ENCODE data around the gene NAT10. TPM values are rescaled to one million over a fixed set of nuclear protein-coding genes. Genes with fewer than 3 reads are reported as not detected.

Gene NAT10
- total RNA-seq, 4 donors from 2014 or later: 17.6 to 35.9 (median 32.6) TPM

DNA sequence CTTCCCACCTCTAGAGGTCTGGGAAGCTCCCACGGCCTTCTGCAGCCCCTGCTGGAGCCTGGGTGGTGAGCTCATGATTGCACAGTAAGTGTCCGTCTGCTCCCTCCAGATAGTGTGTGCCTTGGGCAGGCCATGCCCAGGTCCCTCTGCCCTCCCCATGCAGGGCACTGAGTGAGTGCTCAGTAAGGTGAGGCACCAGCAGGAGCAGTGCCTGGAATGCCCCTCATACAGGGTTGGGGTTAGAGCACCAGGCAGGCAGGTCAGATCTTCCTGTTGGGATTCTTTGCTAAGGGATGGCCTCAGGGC, 50.3 kb downstream of the NAT10 start:
- WGBS, 2 donors: no CpG with 5 or more reads among the region's 2 CpGs
- Histone ChIP-seq H3K9me3 (no peaks in the 10 kb centered on the region), H3K4me3 (no peak overlapping the region), H3K27me3 (no peaks in the 10 kb centered on the region), H3K36me3 (peaks cover 0 to 41% (median 0%) of the 10 kb centered on the region in 3 donors), H3K27ac (peak overlapping the region in 2 of 4 donors; percentile 31 to 56), H3K4me1 (peaks cover 3 to 23% (median 14%) of the 10 kb centered on the region in 3 donors)
- no peak for DNase-seq
- TF ChIP-seq POLR2A (IDR thresholded peaks at IDR 0.05): no peak
- TF ChIP-seq, protein P1, sequence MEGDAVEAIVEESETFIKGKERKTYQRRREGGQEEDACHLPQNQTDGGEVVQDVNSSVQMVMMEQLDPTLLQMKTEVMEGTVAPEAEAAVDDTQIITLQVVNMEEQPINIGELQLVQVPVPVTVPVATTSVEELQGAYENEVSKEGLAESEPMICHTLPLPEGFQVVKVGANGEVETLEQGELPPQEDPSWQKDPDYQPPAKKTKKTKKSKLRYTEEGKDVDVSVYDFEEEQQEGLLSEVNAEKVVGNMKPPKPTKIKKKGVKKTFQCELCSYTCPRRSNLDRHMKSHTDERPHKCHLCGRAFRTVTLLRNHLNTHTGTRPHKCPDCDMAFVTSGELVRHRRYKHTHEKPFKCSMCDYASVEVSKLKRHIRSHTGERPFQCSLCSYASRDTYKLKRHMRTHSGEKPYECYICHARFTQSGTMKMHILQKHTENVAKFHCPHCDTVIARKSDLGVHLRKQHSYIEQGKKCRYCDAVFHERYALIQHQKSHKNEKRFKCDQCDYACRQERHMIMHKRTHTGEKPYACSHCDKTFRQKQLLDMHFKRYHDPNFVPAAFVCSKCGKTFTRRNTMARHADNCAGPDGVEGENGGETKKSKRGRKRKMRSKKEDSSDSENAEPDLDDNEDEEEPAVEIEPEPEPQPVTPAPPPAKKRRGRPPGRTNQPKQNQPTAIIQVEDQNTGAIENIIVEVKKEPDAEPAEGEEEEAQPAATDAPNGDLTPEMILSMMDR (IDR thresholded peaks at IDR 0.05): no peak
- intact Hi-C loops (cut with DNase I): no loop called here

DNA sequence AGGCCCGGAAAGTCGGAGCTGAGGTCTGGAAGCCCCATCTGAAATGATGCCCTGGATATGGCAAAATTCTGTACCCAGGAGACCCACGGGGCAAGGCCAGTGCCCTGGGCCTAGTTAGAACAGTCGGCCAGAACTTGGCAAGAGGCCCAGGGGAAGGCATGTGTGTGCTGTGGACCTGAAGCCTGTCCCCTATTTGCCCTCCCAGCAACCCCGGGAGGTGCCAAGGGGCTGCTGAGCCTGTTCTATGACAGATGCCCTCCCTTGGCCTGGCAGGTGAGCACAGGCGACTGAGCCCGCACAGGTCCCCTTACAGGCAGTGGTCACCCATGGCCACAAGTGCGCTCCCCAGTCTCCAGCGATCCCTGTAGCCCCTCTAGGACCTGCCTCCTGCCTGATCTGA, 51.7 kb downstream of the NAT10 start:
- no peak overlapping the region for H3K4me3 ChIP-seq
- H3K27me3 ChIP-seq: no peaks in the 10 kb centered on the region
- H3K27ac ChIP-seq: peak overlapping the region in 1 of 4 donors; percentile 21
- TF ChIP-seq POLR2A (IDR thresholded peaks at IDR 0.05): no peak
- TF ChIP-seq, protein P1 (IDR thresholded peaks at IDR 0.05): no peak
- H3K4me1 ChIP-seq: peaks cover 3 to 23% (median 14%) of the 10 kb centered on the region in 3 donors
- WGBS, 2 donors: 80 to 85% methylated on average over 5 to 7 of the region's 9 CpGs
- no peak for DNase-seq
- intact Hi-C loops (cut with DNase I): no loop called here
- no peaks in the 10 kb centered on the region for H3K9me3 ChIP-seq
- peaks cover 0 to 26% (median 0%) of the 10 kb centered on the region in 3 donors for H3K36me3 ChIP-seq

DNA sequence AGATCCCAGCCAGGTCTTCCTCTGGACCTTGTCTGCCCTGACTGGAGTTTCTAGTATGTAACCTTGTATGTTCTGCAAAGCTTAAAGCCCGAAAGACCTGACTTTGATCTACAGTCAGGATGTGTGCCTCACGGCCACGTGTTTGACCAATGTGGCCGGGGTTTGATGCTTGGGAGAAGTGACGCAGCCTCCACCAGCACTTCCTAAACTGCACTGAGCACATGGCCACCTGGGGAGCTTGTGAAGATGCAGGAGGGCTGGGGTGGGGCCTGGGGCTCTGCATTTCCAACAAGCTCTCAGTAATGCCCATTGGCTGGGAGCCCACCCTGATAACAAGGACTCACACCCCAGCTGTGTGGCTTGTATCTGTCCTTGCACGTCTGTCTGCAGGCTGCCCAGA, 53.2 kb downstream of the NAT10 start:
- H3K36me3 ChIP-seq: peaks cover 0 to 17% (median 0%) of the 10 kb centered on the region in 3 donors
- H3K4me3 ChIP-seq: no peak overlapping the region
- no peak for DNase-seq
- peaks cover 3 to 23% (median 14%) of the 10 kb centered on the region in 3 donors for H3K4me1 ChIP-seq
- no peaks in the 10 kb centered on the region for H3K9me3 ChIP-seq
- no peaks in the 10 kb centered on the region for H3K27me3 ChIP-seq
- H3K27ac ChIP-seq: no peak overlapping the region
- TF ChIP-seq, protein P1 (IDR thresholded peaks at IDR 0.05): no peak
- no peak for TF ChIP-seq POLR2A (IDR thresholded peaks at IDR 0.05)
- intact Hi-C loops (cut with DNase I): no loop called here
- no CpG with 5 or more reads among the region's 6 CpGs for WGBS, 2 donors

DNA sequence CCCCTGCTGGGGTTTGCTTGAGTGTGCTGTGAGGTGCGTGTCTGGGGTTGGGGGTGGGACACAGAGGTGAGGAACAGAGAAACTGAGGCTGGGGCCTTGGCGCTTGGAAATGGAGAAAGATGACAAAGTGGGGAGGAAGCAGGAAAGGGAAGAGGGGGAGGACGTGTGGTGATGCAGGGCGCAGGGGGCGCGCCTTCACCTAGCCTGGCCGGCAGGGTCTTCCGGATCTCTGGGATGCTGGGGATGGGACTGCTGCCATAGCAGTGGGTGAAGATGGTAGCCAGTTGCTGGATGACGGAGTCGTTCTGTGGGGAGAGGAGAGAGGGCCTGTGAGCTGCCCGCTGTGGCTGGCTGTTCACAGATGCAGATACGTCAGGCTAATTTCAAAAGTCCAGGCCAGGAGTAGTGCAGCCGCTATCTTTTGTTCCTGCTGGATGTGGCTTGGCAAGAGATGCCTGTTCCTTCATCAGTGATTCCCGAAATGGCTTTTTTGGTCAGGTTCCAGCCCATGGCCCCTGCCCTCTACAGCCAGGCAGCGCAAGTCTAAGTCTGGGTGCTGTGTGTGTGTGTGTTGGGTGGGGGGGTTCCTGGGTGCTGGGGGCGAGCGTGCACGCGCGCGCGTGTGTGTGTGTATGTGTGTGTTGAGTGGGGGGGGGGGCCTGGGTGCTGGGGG, 54.8 kb downstream of the NAT10 start:
- TF ChIP-seq POLR2A (IDR thresholded peaks at IDR 0.05): no peak
- TF ChIP-seq, protein P1 (IDR thresholded peaks at IDR 0.05): no peak
- Histone ChIP-seq H3K4me3 (no peak overlapping the region), H3K27ac (no peak overlapping the region), H3K36me3 (peaks cover 0 to 12% (median 0%) of the 10 kb centered on the region in 3 donors), H3K4me1 (peaks cover 0 to 13% (median 7%) of the 10 kb centered on the region in 3 donors), H3K27me3 (no peaks in the 10 kb centered on the region), H3K9me3 (no peaks in the 10 kb centered on the region)
- WGBS, 2 donors: 66 to 83% methylated on average over 11 to 12 of the region's 22 CpGs
- no peak for DNase-seq
- intact Hi-C loops (cut with DNase I): no loop called here

DNA sequence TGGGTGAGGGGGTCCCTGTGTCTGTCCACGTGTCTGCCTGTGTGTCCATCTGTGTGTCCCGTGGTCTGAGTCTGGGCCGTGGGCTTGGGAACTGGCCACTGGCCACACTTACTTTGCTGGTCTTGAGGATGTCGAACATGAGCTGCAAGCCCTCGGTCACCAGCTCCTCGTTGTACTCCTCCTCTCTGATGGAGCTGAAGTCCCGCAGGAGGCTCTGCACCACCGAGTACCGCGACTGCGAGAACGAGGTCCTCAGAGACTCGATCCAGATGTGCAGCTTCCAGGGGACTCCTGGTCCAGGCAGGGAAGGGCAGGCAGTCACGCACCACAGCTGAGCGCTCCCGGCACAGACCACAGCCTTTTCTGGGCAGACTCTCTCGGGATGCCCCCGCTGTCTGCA, 55.4 kb downstream of the NAT10 start:
- Histone ChIP-seq H3K4me3 (no peak overlapping the region), H3K4me1 (peaks cover 0 to 13% (median 1%) of the 10 kb centered on the region in 3 donors), H3K27me3 (no peaks in the 10 kb centered on the region), H3K9me3 (no peaks in the 10 kb centered on the region), H3K27ac (no peak overlapping the region), H3K36me3 (peaks cover 0 to 10% (median 0%) of the 10 kb centered on the region in 3 donors)
- no peak for DNase-seq
- intact Hi-C loops (cut with DNase I): no loop called here
- WGBS, 2 donors: 80% methylated on average over 1 of the region's 18 CpGs; no CpG with 5 or more reads in 1 of the 2 donors
- TF ChIP-seq, protein P1 (IDR thresholded peaks at IDR 0.05): no peak
- TF ChIP-seq POLR2A (IDR thresholded peaks at IDR 0.05): no peak
